HEK293 (cell line): ENCODE measurements around the gene SEMA3F.

ENCODE experiments used
- CTCF ChIP-seq: fragments of 450-650 bp; formaldehyde crosslinking; IDR thresholded peaks from 2 replicates; pipeline ENCODE4 v1.5.1; 2016; ENCODE audit warnings: missing biosample characterization, missing genetic modification characterization
- GFI1B ChIP-seq: fragments of 450-650 bp; formaldehyde crosslinking; IDR thresholded peaks from 2 replicates; pipeline ENCODE4 v1.5.1; 2016; ENCODE audit warnings: missing biosample characterization, missing genetic modification characterization

DNA sequence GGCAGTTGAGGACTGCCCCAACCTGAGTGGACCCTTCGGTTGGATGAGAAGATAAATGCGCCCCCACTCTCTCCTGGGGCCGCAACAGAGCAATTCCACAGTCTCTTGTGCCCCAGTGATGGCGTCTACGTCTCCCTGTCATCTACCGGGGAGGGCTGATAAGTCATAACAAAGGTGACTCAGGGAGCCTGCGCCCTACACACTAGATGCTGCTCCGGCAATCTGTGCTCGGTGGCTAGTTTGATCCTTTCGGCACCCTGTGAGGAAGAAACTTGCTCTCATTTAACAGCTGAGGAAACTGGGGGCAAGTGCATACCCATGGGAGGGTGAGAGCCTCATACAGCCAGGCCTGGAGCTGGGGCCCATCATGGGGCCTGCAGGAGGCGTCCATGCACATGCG is 14.1 kb upstream of the SEMA3F start:
- no peak for TF ChIP-seq CTCF
- TF ChIP-seq GFI1B (tag by site-specific recombination), result no peak
